ENCODE data around the gene CTF1.
"Not testable (repeated sequence)": the region's sequence is repeated elsewhere in the genome, so short reads cannot be mapped to it uniquely, and the experiment has no call there.

CTF1 gene

DNA sequence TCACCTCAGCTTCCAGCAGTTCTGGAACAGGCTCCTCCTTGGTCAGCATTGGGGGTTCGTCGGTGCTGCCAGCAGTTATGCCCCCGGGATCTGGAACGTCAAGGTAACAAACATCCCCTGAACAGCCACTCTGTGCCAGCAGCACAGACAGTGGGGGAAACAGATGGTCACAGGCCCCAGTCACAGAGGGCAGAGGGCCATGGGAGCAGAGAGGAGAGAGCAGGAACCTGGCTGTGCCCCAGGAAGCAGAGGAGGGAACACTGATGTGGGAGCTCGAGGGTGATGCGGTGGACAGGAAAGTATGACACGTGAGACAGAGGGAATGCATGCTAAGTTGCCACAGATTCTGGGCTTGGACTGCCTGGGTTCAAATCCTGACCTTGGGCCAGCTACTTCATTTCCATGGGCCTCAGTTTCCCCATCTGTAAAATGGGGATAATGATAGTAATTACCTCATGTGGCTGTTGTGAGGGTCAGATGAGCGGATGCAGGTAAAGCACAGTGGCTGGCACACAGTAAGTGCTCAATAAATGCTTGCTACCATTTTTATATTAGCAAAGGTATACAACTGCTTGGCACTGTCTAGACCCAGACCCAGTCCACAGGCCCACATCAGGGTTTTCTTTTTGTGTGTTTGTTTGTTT is 7.4 kb upstream of the CTF1 start:
- DNase-seq (ENCODE audit: low read depth) = no peak

DNA sequence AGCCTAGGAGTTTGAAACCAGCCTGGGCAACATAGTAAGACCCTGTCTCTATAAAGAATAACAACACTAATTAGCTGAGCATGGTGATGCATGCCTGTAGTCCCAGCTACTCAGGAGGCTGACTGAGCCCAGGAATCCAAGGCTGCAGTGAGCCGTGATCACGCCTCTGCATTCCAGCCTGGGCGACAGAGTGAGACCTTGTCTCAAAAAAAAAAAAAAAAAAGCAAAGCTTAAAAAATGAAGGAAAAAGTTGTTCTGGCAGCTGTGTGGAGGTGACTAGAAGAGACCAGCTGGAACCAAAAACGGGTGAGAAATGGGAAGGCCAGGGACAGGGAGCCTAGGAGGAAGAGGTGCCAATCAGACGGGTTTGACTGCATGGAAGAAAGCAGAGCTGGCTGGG is 6.7 kb upstream of the CTF1 start:
- no peak for DNase-seq (ENCODE audit: low read depth)

DNA sequence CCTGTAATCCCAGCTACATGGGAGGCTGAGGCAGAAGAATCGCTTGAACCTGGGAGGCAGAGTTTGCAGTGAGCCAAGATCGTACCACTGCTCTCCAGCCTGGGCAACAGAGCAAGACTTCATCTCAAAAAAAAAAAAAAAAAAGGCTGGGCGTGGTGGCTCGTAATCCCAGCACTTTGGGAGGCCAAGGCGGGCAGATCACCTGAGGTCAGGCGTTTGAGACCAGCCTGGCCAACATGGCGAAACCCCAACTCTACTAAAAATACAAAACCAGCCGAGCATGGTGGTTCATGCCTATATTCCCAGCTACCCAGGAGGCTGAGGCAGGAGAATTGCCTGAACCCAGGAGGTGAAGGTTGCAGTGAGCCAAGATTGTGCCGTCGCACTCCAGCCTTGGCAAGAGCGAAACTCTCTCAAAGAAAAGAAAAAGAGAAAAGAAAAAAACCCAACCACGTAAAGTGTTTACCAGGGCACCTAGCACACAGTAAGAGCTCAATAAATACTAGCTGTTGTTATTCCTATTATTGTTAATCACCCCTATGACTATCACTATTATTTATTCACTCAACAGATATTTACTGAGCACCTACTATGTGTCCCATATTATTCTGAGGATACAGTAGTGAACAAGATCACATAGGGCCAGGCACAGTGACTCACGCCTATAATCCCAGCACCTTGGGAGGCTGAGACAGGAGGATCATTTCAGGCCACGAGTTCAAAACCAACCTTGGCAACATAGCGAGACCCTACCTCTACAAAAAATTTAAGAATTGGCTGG is 5.2 kb upstream of the CTF1 start:
- not testable (repeated sequence) for DNase-seq (ENCODE audit: low read depth)

DNA sequence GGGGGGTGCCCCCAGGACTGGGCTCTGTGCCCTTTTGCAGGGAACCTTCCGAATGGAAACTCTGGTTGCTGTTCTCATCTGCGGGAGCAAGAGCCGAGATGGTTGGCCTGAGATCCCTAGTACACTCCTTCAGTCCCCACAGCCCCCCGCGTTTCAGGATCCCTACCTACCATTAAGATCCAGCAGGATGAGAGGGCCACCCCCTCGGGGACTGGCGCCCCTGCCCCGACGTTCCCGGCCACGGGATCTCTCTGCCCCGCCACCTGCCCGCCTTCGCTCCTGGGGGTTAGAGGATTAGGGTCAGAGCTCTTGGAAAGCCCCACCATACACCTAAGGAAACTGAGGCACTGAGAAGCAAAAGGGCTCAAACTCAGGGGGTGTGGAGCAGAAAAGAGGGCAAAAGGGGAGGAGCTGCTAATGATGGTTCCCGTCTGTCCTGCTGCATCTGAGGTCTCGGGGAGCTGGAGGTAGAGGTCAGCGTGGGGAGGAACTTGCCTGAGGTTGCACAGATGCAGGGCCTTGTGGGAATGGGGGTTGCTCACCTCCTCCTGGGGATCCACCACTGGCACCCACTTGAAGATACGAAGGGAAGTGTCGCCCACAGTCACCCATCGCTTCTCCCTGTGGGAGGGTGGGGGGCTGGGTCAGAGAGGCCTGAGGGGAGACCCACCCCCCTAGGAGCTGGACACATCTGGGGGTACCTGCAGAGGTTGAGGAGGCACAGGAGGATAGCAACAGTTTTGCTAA is 3.6 kb upstream of the CTF1 start:
- no peak for DNase-seq (ENCODE audit: low read depth)

DNA sequence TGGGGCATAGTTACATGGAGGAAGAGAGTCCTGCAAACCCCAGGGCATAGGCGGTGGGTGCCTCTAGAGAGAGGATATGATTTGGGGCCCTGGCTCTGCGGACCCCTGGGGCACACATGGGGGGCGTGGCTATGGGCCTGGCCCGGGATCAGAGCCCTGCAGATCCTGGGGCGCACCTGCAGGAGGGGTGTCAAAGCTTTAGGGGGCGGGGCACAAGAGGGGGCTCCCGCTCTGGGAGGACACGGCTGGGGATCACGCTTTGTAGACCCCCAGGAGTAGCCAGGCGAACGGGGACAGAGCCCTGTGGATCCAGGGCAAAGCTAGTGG is 3.0 kb upstream of the CTF1 start:
- no peak for DNase-seq (ENCODE audit: low read depth)

DNA sequence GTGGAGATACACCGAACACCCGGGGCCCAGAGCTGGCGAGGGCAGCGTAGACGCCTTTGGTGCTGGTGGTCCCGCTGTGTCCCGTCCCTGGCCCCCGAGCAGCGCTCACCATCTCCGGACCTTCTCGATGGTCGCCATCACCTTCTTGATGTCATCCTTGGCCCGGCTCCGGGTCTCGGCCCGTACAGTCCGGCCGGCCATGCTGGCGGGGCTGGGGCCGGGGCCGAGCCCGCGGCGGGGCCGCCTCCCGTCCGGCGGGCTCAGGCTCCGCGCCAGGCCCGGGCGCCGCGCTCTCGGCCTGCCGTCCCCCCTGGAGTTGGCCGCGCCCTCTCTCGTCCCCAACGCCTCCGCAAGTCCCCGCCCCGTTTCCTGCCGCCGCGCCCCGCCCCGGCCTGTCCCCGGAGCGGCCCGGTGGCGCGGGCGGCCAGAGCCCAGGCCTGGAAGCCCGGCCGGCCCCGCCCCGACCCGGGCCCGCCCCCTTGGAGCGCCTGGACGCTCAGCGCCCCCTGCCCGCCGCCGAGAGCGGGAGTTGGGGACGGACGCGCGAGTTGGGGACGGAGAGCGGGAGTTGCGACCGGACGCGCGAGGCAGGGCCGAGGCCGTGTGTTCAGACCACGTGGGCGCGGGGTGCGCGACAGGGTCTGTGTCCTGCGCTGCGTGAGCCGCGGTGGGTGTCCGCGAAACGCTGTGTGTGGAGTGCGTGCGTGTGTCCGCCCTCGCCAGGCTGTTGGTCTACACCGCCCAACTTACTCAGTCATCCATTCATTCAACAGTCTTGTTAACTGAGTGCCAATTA is 2.5 kb upstream of the CTF1 start, which contains the start of gene BCL7C:
Gene BCL7C, minus strand, starts transcription at position 334 of the 796 bp plus-strand sequence. Its CDS starts 133 bp downstream, at position 201.
- DNase-seq (ENCODE audit: low read depth) = peak; percentile 69

DNA sequence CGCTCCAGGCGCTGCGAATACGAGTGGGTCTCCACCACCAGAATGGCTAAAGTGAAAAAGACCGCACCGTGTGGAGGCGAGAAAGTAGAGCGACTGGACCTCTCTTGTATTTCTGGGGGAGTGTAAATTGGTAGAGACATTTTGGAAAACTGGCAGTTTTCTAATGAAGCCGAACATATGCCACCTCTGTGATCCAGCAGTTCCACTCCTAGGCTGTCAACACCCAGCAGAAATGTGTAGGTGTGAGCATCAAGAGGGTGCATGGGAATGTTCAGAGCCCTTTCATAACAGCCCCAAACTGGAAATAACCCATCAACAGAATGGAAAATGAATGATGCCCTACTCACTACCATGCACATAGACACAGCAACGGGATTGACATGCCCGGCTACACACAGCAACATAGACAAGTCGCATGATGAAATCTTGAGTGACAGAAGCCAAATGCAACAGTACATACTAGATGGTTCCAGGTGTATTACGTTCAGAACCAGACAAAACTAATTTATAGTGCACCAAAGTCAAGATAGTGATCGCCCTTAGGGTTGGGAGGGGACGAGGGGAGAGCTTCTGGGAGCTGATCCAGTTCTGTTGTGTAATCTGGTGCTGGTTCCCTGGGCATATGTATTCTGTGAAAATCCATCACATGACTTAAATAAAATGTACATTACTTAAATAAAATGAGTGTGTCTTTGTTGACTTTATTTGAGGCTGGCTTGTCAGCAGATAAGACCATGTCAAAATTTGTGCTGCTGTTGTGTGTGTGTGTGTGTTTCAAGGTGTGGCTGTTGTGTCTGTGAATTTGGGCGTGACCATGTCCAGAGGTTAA is 1.7 kb upstream of the CTF1 start:
- no peak for DNase-seq (ENCODE audit: low read depth)

DNA sequence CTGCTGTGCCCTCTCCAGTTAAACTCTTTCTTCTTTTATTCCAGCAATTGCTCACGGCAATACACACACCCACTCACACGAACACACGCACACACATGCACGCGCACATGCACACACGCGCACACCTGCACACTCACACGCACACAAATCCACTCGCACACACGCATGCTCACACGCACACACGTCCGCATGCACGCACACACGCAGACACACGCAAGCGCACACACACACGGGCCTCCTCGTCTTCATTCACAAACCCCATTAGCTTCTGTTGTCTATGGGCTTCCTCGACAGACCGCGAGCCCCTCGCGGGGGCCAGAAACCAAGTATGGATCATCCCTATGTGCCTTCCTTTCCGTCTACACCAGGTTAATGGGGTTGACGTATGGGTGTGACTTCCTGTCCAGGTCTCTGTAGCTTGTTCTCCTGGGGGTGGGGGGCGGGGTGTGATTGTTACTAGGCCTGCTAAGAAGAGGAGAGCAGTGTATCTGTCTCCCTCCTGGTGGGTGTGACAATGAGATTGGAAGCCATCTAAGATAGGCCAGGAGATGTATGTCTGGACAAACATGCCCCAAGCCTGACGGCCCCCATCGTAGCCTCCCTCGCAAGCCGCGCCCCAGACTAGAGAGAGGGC is 670 bp upstream of the CTF1 start:
- no peak for DNase-seq (ENCODE audit: low read depth)

DNA sequence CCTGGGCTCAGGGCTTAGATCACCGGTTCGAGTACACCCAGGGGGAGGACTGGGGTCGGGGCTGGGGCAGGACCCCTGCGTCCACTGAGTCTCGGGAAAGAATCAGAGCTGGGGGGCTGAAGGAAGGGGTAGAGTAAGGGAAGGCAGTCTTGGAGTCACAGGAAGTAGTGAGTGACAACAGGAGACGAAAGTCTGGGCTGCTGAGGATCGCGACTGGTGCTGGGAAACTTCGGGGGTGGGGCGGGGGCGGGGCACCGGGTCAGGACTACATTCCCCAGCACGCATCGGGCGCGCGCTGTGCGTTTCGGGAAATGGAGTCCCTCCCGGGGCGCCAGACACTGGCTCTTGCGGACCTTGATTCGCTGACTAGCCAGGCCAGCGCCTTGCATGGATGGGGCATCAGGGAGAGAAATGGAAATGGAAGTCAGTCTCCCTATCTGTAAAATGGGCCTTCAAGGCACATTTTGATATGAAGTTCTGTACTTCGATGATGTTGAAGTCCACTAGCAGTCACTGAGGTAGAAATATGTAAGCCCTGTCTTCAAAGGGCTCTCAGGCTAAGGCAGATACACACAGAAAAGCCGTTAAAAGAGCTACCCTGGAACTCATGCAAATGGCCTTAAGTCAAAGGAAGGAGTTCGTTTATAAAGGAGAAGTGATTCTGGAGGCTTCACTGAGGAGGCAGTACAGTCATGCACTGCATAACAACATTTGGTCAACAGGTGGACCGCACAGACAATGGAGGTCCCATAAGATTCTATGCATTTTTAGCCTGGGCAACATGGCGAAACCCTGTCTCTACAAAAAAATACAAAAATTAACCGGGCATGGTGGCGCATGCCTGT is 697 bp downstream of the CTF1 start:
- DNase-seq (ENCODE audit: low read depth) = peak; percentile 61

DNA sequence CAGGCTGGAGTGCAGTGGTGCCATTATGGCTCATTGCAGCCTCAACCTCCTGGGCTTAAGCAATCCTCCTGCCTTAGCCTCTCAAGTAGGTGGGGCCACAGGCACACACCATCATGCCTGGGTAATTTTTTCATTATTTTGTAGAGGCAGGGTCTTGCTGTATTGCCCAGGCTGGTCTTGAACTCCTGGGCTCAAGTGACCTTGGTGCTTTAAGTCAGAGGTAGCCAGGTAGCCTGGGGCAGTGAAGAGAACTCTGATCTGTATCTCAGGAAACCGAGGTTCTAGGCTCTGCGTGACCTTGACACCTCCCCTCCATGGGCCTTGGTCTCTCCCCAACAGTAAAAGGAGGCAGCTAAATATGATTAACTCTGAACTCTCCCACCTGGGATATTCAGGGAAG is 3.4 kb downstream of the CTF1 start:
- no peak for DNase-seq (ENCODE audit: low read depth)

DNA sequence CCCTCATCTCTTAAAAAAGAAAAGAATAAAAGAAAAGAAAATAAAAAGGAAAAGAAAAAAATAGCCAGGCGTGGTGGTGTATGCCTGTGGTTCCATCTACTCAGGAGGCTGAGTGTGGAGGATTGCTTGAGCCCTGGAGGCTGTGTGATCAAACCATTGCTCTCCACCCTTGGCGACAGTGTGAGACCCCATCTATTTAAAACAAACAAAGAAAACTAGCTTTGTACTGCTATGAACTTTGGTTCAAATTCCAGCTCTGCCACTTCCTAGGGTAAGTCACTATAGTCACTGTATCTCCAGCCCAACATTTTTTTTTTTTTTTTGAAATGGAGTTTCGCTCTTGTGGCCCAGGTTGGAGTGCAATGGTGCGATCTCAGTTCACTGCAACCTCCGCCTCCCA is 4.2 kb downstream of the CTF1 start:
- DNase-seq (ENCODE audit: low read depth) = no peak

DNA sequence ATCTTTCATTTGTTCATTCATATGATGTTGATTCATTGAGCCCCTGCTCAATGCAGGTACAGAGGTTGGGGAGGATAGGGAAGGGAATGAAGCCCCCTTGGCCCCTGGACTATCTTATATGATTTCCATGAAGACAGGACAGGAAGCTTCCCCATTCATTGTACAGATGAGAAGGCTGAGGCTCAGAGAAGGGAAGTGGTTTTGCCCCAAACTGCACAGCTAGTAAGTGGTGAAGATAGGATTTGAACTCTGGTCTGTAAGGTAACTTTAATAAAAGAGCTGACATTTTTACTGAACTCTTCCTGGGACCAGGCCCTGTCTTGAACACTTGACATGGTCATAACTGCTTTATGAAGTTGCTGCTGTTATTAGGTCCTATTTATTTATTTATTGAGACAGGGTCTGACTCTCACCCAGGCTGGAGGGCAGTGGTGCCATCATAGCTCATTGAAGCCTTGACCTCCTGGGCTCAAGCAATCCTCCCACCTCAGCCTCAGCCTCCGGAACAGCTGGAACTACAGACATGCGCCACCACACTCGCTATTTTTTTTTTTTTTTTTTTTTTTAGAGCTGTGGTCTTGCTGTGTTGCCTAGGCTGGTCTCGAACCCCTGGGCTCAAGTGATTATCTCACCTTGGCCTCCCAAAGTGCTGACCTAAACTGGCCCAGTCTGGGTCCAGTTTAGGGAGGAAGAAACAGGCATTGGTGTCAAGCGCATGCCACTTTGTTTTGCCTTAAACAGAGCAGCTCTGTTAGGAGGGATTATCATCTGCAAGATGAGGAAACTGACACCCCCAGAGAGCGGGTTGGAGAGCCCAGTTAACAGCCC is 5.0 kb downstream of the CTF1 start:
- no peak for DNase-seq (ENCODE audit: low read depth)

DNA sequence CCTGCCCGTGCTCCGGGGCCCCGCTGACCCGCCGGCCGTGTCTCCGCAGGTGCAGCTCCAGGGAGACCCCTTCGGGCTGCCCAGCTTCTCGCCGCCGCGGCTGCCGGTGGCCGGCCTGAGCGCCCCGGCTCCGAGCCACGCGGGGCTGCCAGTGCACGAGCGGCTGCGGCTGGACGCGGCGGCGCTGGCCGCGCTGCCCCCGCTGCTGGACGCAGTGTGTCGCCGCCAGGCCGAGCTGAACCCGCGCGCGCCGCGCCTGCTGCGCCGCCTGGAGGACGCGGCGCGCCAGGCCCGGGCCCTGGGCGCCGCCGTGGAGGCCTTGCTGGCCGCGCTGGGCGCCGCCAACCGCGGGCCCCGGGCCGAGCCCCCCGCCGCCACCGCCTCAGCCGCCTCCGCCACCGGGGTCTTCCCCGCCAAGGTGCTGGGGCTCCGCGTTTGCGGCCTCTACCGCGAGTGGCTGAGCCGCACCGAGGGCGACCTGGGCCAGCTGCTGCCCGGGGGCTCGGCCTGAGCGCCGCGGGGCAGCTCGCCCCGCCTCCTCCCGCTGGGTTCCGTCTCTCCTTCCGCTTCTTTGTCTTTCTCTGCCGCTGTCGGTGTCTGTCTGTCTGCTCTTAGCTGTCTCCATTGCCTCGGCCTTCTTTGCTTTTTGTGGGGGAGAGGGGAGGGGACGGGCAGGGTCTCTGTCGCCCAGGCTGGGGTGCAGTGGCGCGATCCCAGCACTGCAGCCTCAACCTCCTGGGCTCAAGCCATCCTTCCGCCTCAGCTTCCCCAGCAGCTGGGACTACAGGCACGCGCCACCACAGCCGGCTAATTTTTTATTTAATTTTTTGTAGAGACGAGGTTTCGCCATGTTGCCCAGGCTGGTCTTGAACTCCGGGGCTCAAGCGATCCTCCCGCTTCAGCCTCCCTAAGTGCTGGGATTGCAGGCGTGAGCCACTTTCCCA is 5.9 kb downstream of the CTF1 start:
- DNase-seq (ENCODE audit: low read depth) = peak; percentile 47

DNA sequence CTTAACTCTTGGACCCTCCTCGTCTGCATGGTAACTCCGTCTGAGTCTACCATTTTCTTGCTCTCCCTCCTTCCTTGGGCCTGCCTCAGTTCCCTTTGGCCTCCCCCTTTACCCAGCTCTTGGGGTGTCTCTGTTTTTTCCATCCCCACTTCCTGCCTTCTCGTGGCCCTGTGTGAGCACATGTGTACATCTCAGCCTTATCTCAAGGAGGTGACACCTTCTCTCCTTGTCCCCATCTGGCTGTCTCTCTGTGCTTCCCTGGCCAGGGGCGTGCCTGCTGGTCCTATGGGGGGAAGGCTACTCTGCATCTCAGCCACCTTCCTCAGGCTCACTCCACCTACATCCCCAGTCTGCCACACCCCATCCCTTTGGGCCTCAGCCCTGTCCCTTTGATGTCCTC is 6.6 kb downstream of the CTF1 start:
- no peak for DNase-seq (ENCODE audit: low read depth)

DNA sequence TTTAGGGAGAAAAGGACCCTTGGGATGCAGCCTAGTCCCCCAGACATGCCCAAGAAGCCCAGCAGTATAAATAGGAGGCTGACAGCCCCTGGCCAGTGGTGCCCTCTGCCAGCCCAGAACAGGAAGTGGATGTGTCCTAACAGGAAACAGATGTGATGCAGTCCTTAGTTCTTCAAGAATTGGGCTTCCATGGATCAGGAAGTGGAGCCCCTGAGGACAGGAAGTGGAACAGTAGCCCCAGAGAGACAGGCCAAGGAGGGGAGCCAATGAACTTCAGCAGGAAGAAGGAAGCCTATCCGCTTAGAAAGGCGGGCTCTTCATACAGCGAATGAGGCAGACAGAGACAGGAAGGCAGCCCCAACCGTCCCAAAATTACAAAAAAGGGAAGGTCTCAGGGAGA is 7.2 kb downstream of the CTF1 start:
- no peak for DNase-seq (ENCODE audit: low read depth)

DNA sequence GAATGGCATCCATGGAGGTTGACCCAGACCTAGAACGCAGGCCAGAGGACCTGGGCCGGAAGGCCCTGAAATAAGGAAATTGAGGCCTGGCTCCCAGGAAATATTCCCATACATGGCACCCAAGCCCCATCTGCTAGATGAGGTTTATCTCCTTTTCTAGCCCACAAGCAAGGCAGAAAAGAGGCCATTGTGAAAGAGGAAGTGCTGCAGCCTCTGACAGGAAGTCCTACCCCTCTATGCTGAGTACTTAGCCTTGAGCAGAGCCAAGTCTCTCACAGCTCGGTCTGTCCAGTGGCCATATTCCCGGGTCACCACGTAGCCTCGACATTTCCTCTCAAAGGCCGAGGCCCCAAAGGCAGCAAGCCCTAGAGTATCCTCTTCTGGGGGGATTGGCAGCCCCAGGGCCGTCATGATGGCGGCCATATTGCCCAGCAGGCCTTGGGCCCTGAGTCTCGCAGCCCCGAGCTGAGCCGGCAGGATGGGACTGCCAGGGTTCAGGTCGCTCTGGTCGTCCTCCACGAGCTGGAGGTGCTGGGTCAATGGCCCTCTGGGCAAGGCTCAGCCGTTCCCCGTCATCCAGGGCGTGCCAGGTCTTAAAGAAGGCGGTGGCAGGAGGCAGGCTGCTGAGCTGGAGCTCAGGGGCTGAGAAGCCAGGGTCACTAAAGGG is 7.8 kb downstream of the CTF1 start:
- DNase-seq (ENCODE audit: low read depth) = no peak

DNA sequence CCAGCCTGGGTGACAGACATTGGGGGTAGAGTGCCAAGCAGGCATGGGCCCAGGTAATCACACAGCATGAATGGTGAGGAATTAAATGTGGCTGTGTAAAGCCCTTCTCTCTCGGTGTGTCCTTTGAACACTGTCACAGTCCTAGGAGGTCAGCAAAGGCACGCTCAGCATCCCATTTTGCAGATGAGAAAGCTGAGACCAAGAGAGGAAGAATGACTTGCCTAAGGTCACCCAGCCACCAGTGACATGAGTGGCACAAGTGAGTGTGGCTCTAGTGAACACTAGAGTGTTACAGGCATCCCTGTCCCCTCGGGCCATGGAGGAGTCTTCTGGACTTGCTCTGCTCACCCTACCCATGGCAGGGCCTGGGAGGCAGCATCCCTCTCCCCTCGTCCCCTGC is 10.7 kb downstream of the CTF1 start:
- DNase-seq (ENCODE audit: low read depth) = no peak
